WTC11 (cell line): Measurements from ENCODE around the gene GRB10. TPM values are rescaled to one million over a fixed set of nuclear protein-coding genes. Genes with fewer than 3 reads are reported as not detected.

Source experiments
- ATAC-seq: fragments of 200-7000 bp; cut with Tn5 transposase; 2 replicates; pipeline ENCODE4 v1.10.0; 2021; ENCODE audit warnings: mild to moderate bottlenecking, moderate library complexity
- CTCF ChIA-PET: fragments of 300-600 bp; sonication (Branson Sonifier 250); formaldehyde crosslinking; loops from one replicate; lab custom pipeline; 2021; ENCODE audit warnings: antibody characterized with exemption; lab: Charles Lee
- POLR2A ChIA-PET: fragments of 350-600 bp; sonication (Branson Sonifier 250); formaldehyde crosslinking; loops from one replicate; lab custom pipeline; 2021; ENCODE audit warnings: antibody characterized with exemption; lab: Charles Lee
- DNase-seq: peaks from one replicate; pipeline ENCODE4 v3.0.0; 2021; ENCODE audit warnings: low spot score
- H3K27ac Mint-ChIP-seq: 2 replicates; pipeline ENCODE4 v1.8.0; 2021; ENCODE audit warnings: mixed read lengths
- H3K27me3 Mint-ChIP-seq: 2 replicates; pipeline ENCODE4 v1.8.0; 2021; ENCODE audit warnings: low read depth, mild to moderate bottlenecking, moderate library complexity, mixed read lengths
- H3K36me3 Mint-ChIP-seq: 2 replicates; pipeline ENCODE4 v1.8.0; 2021; ENCODE audit warnings: mixed read lengths
- H3K4me1 Mint-ChIP-seq: 2 replicates; pipeline ENCODE4 v1.8.0; 2022; ENCODE audit warnings: mixed read lengths
- H3K4me3 Mint-ChIP-seq: 2 replicates; pipeline ENCODE4 v1.8.0; 2021; ENCODE audit warnings: mild to moderate bottlenecking, moderate library complexity, mixed read lengths
- H3K9me3 Mint-ChIP-seq: 2 replicates; pipeline ENCODE4 v1.8.0; 2021; ENCODE audit warnings: mixed read lengths
- EMX1 ChIP-seq: fragments of 250-450 bp; sonication (Bioruptor Pico); IDR thresholded peaks from 2 replicates; pipeline ENCODE4 v1.8.0; 2021; ENCODE audit warnings: mild to moderate bottlenecking
- ETV6 ChIP-seq: sonication (generic); formaldehyde crosslinking; IDR thresholded peaks from 2 replicates; pipeline ENCODE4 v1.8.1; 2022; ENCODE audit warnings: mild to moderate bottlenecking, missing genetic modification reagents
- FOXJ3 ChIP-seq: sonication (generic); formaldehyde crosslinking; IDR thresholded peaks from 2 replicates; pipeline ENCODE4 v1.9.0; 2021; ENCODE audit warnings: missing genetic modification reagents, mild to moderate bottlenecking, borderline replicate concordance
- FOXP1 ChIP-seq: sonication (generic); formaldehyde crosslinking; IDR thresholded peaks from 2 replicates; pipeline ENCODE4 v1.8.0; 2022; ENCODE audit warnings: missing genetic modification reagents, mild to moderate bottlenecking, moderate library complexity, borderline replicate concordance
- HMGA2 ChIP-seq: fragments of 250-450 bp; sonication (Bioruptor Pico); IDR thresholded peaks from 2 replicates; pipeline ENCODE4 v1.4.0; 2021; ENCODE audit warnings: mild to moderate bottlenecking, moderate library complexity
- NFATC4 ChIP-seq: fragments of 250-450 bp; sonication (Bioruptor Pico); IDR thresholded peaks from 2 replicates; pipeline ENCODE4 v1.9.0; 2021; ENCODE audit warnings: mild to moderate bottlenecking
- NFYB ChIP-seq: sonication (generic); formaldehyde crosslinking; conservative IDR thresholded peaks from 2 replicates; pipeline ENCODE4 v1.8.0; 2022; ENCODE audit warnings: low read depth, missing genetic modification reagents
- NR1H2 ChIP-seq: sonication (generic); formaldehyde crosslinking; IDR thresholded peaks from 2 replicates; pipeline ENCODE4 v1.9.0; 2021; ENCODE audit warnings: mild to moderate bottlenecking, moderate library complexity, missing genetic modification reagents
- SP1 ChIP-seq: sonication (generic); formaldehyde crosslinking; conservative IDR thresholded peaks from 2 replicates; pipeline ENCODE4 v1.8.1; 2022; ENCODE audit warnings: missing genetic modification reagents
- TEAD4 ChIP-seq: sonication (generic); formaldehyde crosslinking; IDR thresholded peaks from 2 replicates; pipeline ENCODE4 v1.8.0; 2022; ENCODE audit warnings: mild to moderate bottlenecking, missing genetic modification reagents
- ZNF121 ChIP-seq: sonication (generic); formaldehyde crosslinking; IDR thresholded peaks from 2 replicates; pipeline ENCODE4 v1.8.0; 2023; ENCODE audit warnings: missing genetic modification reagents
- ZNF138 ChIP-seq: sonication (generic); formaldehyde crosslinking; conservative IDR thresholded peaks from 2 replicates; pipeline ENCODE4 v1.8.1; 2022; ENCODE audit warnings: mild to moderate bottlenecking, moderate library complexity, missing genetic modification reagents
- ZNF416 ChIP-seq: fragments of 250-450 bp; sonication (Bioruptor Pico); IDR thresholded peaks from 2 replicates; pipeline ENCODE4 v1.9.0; 2021; ENCODE audit warnings: mild to moderate bottlenecking, inconsistent platforms
- total RNA-seq: library from RNA; stranded (reverse); gene quantifications from 3 replicates; pipeline ENCODE4 v1.2.3, GENCODE V29; 2021
- TF ChIP-seq, protein P1 (sequence below): sonication (generic); formaldehyde crosslinking; IDR thresholded peaks from 2 replicates; pipeline ENCODE4 v1.8.0; 2022; ENCODE audit warnings: mild to moderate bottlenecking, missing genetic modification reagents
- TF ChIP-seq, protein P2 (sequence below): sonication (generic); formaldehyde crosslinking; IDR thresholded peaks from 2 replicates; pipeline ENCODE4 v1.8.0; 2022; ENCODE audit warnings: missing genetic modification reagents
- TF ChIP-seq, protein P3 (sequence below): sonication (generic); formaldehyde crosslinking; IDR thresholded peaks from 2 replicates; pipeline ENCODE4 v1.8.1; 2023; ENCODE audit warnings: mild to moderate bottlenecking, moderate library complexity, missing genetic modification reagents
- TF ChIP-seq, protein P4 (sequence below): fragments of 250-450 bp; sonication (Bioruptor Pico); IDR thresholded peaks from 2 replicates; pipeline ENCODE4 v1.9.0; 2021; ENCODE audit warnings: mild to moderate bottlenecking
- TF ChIP-seq, protein P5 (sequence below): sonication (generic); formaldehyde crosslinking; IDR thresholded peaks from 2 replicates; pipeline ENCODE4 v1.8.1; 2023; ENCODE audit warnings: mild to moderate bottlenecking, missing genetic modification reagents, moderate library complexity
- TF ChIP-seq, protein P6 (sequence below): fragments of 250-450 bp; sonication (Bioruptor Pico); IDR thresholded peaks from 2 replicates; pipeline ENCODE4 v1.9.0; 2021; ENCODE audit warnings: mild to moderate bottlenecking

GRB10 gene
- total RNA-seq, 1 experiment from 2014 or later = 103 TPM

DNA sequence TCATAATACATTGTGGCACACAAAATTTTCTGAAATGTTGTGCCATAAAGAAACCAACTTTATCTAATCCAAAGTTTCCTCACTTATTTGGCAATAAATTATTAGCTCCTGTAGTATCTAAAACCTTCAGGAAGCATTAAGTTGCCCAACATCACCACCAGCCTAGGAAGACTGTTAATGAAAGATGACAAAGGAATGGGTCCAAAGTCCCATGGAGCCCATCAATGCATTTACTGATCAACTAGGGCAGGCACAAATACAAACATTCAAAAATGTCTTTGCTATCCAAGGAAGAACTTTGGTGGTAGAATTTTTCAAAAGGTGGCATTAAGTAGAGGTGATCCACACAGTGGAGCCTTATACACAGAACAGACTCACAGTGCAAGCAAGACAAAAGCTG lies 4.5 kb downstream of the GRB10 start:
- DNase-seq (no peak), ATAC-seq (no peak)
- Mint-ChIP-seq H3K4me1 (peaks cover 52% of the 10 kb centered on the region), H3K27ac (no peak overlapping the region), H3K4me3 (no peak overlapping the region), H3K36me3 (peaks cover 26% of the 10 kb centered on the region), H3K27me3 (no peaks in the 10 kb centered on the region; the same call in 1 of the 2 replicates), H3K9me3 (peaks cover 14% of the 10 kb centered on the region)
- ChIA-PET CTCF (no interaction called here), POLR2A (no interaction called here)
- TF ChIP-seq ETV6 (CRISPR knock-in tag) (no peak), ZNF121 (CRISPR knock-in tag) (no peak)

DNA sequence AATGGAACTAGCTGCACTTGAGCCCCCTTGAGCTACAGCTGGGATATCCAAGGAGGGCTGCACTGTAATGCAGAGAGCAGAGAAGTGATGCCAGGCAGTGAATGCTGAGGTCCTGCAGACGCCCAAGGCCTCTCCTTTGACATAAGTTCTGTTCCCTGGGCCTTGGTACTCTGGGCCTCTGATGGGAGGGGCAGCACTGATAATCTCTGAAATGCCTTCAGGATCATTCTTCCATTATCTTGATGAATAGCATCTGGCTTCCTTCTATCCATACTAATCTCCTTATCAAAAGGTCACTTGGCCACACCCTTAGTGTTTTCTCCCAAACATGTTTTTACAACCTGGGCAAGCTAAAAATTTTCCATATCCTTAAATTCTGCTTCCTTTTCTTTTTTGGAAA lies 6.9 kb downstream of the GRB10 start:
- CTCF ChIA-PET = interaction anchor here (1.0 to 1.1 kb wide), 2 partner anchors 203 to 207 kb away, joined by 3 read pairs; no protein-coding TSS in a partner anchor
- Mint-ChIP-seq H3K9me3 (peaks cover 29% of the 10 kb centered on the region), H3K27me3 (no peaks in the 10 kb centered on the region; the same call in 1 of the 2 replicates), H3K4me3 (no peak overlapping the region), H3K27ac (no peak overlapping the region), H3K36me3 (peaks cover 46% of the 10 kb centered on the region), H3K4me1 (peaks cover 60% of the 10 kb centered on the region)
- POLR2A ChIA-PET = no interaction called here
- TF ChIP-seq NFYB (CRISPR knock-in tag) = no peak
- no peak for TF ChIP-seq NR1H2
- TF ChIP-seq SP1 (CRISPR knock-in tag) = no peak
- TF ChIP-seq HMGA2 (CRISPR knock-in tag) = no peak
- TF ChIP-seq, protein P1, sequence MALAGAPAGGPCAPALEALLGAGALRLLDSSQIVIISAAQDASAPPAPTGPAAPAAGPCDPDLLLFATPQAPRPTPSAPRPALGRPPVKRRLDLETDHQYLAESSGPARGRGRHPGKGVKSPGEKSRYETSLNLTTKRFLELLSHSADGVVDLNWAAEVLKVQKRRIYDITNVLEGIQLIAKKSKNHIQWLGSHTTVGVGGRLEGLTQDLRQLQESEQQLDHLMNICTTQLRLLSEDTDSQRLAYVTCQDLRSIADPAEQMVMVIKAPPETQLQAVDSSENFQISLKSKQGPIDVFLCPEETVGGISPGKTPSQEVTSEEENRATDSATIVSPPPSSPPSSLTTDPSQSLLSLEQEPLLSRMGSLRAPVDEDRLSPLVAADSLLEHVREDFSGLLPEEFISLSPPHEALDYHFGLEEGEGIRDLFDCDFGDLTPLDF = no peak
- no peak for TF ChIP-seq NFATC4 (CRISPR knock-in tag)
- no peak for TF ChIP-seq FOXP1 (CRISPR knock-in tag)
- TF ChIP-seq FOXJ3 (CRISPR knock-in tag) = no peak
- no peak for TF ChIP-seq TEAD4 (CRISPR knock-in tag)
- TF ChIP-seq ZNF416 (CRISPR knock-in tag) = no peak
- TF ChIP-seq, protein P2, sequence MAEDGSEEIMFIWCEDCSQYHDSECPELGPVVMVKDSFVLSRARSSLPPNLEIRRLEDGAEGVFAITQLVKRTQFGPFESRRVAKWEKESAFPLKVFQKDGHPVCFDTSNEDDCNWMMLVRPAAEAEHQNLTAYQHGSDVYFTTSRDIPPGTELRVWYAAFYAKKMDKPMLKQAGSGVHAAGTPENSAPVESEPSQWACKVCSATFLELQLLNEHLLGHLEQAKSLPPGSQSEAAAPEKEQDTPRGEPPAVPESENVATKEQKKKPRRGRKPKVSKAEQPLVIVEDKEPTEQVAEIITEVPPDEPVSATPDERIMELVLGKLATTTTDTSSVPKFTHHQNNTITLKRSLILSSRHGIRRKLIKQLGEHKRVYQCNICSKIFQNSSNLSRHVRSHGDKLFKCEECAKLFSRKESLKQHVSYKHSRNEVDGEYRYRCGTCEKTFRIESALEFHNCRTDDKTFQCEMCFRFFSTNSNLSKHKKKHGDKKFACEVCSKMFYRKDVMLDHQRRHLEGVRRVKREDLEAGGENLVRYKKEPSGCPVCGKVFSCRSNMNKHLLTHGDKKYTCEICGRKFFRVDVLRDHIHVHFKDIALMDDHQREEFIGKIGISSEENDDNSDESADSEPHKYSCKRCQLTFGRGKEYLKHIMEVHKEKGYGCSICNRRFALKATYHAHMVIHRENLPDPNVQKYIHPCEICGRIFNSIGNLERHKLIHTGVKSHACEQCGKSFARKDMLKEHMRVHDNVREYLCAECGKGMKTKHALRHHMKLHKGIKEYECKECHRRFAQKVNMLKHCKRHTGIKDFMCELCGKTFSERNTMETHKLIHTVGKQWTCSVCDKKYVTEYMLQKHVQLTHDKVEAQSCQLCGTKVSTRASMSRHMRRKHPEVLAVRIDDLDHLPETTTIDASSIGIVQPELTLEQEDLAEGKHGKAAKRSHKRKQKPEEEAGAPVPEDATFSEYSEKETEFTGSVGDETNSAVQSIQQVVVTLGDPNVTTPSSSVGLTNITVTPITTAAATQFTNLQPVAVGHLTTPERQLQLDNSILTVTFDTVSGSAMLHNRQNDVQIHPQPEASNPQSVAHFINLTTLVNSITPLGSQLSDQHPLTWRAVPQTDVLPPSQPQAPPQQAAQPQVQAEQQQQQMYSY (CRISPR knock-in tag) = no peak
- TF ChIP-seq ZNF138 (CRISPR knock-in tag) = no peak
- ATAC-seq (peak; percentile 23; the same call in 1 of the 2 replicates), DNase-seq (no peak)

DNA sequence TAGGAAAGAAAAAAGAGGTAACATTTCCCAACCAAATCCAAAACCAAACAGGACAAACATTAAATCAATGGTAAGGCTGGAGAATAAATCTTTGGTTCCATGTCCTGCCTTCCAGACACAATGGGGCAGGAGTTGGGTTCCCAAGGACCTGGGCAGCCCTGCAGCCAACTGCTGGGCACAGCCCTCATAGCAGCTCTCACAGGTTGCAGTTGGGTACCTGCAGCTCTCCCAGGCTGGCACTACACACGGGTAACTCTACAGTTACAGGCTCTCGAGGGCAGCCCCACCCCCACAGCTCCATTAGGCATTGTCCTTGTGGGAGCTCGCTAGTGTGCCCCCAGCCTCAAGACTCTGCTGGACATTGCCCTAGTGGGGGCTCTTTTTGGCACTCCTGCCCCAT lies 7.5 kb downstream of the GRB10 start:
- Mint-ChIP-seq H3K36me3 (peaks cover 50% of the 10 kb centered on the region), H3K27ac (no peak overlapping the region), H3K27me3 (no peaks in the 10 kb centered on the region; the same call in 1 of the 2 replicates), H3K9me3 (peaks cover 32% of the 10 kb centered on the region), H3K4me1 (peaks cover 60% of the 10 kb centered on the region), H3K4me3 (no peak overlapping the region)
- ChIA-PET CTCF (interaction anchor here (1.1 kb wide), 1 partner anchor 207 kb away, joined by 3 read pairs; no protein-coding TSS in a partner anchor), POLR2A (no interaction called here)
- ATAC-seq (peak; percentile 41), DNase-seq (no peak)
- TF ChIP-seq, protein P3, sequence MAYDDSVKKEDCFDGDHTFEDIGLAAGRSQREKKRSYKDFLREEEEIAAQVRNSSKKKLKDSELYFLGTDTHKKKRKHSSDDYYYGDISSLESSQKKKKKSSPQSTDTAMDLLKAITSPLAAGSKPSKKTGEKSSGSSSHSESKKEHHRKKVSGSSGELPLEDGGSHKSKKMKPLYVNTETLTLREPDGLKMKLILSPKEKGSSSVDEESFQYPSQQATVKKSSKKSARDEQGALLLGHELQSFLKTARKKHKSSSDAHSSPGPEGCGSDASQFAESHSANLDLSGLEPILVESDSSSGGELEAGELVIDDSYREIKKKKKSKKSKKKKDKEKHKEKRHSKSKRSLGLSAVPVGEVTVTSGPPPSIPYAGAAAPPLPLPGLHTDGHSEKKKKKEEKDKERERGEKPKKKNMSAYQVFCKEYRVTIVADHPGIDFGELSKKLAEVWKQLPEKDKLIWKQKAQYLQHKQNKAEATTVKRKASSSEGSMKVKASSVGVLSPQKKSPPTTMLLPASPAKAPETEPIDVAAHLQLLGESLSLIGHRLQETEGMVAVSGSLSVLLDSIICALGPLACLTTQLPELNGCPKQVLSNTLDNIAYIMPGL (CRISPR knock-in tag) = no peak
- no peak for TF ChIP-seq EMX1 (CRISPR knock-in tag)
- no peak for TF ChIP-seq ZNF138 (CRISPR knock-in tag)
- TF ChIP-seq NFATC4 (CRISPR knock-in tag) = no peak
- TF ChIP-seq, protein P4, sequence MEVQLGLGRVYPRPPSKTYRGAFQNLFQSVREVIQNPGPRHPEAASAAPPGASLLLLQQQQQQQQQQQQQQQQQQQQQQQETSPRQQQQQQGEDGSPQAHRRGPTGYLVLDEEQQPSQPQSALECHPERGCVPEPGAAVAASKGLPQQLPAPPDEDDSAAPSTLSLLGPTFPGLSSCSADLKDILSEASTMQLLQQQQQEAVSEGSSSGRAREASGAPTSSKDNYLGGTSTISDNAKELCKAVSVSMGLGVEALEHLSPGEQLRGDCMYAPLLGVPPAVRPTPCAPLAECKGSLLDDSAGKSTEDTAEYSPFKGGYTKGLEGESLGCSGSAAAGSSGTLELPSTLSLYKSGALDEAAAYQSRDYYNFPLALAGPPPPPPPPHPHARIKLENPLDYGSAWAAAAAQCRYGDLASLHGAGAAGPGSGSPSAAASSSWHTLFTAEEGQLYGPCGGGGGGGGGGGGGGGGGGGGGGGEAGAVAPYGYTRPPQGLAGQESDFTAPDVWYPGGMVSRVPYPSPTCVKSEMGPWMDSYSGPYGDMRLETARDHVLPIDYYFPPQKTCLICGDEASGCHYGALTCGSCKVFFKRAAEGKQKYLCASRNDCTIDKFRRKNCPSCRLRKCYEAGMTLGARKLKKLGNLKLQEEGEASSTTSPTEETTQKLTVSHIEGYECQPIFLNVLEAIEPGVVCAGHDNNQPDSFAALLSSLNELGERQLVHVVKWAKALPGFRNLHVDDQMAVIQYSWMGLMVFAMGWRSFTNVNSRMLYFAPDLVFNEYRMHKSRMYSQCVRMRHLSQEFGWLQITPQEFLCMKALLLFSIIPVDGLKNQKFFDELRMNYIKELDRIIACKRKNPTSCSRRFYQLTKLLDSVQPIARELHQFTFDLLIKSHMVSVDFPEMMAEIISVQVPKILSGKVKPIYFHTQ (CRISPR knock-in tag) = no peak
- TF ChIP-seq, protein P5, sequence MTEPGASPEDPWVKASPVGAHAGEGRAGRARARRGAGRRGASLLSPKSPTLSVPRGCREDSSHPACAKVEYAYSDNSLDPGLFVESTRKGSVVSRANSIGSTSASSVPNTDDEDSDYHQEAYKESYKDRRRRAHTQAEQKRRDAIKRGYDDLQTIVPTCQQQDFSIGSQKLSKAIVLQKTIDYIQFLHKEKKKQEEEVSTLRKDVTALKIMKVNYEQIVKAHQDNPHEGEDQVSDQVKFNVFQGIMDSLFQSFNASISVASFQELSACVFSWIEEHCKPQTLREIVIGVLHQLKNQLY (CRISPR knock-in tag) = no peak
- TF ChIP-seq, protein P6, sequence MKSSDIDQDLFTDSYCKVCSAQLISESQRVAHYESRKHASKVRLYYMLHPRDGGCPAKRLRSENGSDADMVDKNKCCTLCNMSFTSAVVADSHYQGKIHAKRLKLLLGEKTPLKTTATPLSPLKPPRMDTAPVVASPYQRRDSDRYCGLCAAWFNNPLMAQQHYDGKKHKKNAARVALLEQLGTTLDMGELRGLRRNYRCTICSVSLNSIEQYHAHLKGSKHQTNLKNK = no peak
- no peak for TF ChIP-seq FOXP1 (CRISPR knock-in tag)
